Sigmoid colon (tissue), 7 donors: ENCODE results near the gene DDI2. TPM values are rescaled to one million over a fixed set of nuclear protein-coding genes. Genes with fewer than 3 reads are reported as not detected.
A peak's percentile ranks its signal among the peaks of the same experiment; 100 is the strongest.

Experiments
- DNase-seq: peaks from one replicate; pipeline ENCODE4 v3.0.0-alpha.2; 2019
- H3K27ac ChIP-seq, 4 donors: fragments of 200-600 bp; sonication (generic); one replicate each; pipeline ENCODE4 v1.5.1; 2016 to 2019; ENCODE audit warnings: mild to moderate bottlenecking in 1 of 4
- H3K27me3 ChIP-seq, 3 donors: fragments of 200-600 bp; sonication (generic); one replicate each; pipeline ENCODE4 v1.5.1; 2019; ENCODE audit warnings: mild to moderate bottlenecking in 1 of 3
- H3K36me3 ChIP-seq, 4 donors: fragments of 200-600 bp; sonication (generic); one replicate each; pipeline ENCODE4 v1.5.1; 2016 to 2019
- H3K4me1 ChIP-seq, 4 donors: fragments of 200-600 bp; sonication (generic); one replicate each; pipeline ENCODE4 v1.5.1; 2017 to 2019
- H3K4me3 ChIP-seq, 4 donors: fragments of 200-600 bp; sonication (generic); one replicate each; pipeline ENCODE4 v1.5.1; 2017 to 2019; ENCODE audit warnings: mild to moderate bottlenecking in 2 of 4, moderate library complexity in 1 of 4
- H3K9me3 ChIP-seq, 4 donors: fragments of 200-600 bp in 3 of 4; sonication (generic) in 3 of 4; one replicate each; pipeline versions ENCODE4 v1.5.1 to v1.6.1; 2013 to 2019
- CTCF ChIP-seq, 4 experiments: fragments of 450-650 bp in 3 of 4; fragments of 200-600 bp in 1 of 4; IDR thresholded peaks; one replicate each; pipeline ENCODE4 v1.5.1; 2016 to 2019; ENCODE audit warnings: antibody characterized with exemption in 4 of 4, mild to moderate bottlenecking in 3 of 4, moderate library complexity in 2 of 4
- EP300 ChIP-seq, 4 donors: sonication (generic); formaldehyde crosslinking; IDR thresholded peaks; one replicate each; pipeline ENCODE4 v1.6.1; 2017; ENCODE audit warnings: antibody characterized with exemption in 4 of 4
- POLR2A ChIP-seq, 2 donors: fragments of 450-650 bp; IDR thresholded peaks; one replicate each; pipeline ENCODE4 v1.6.1; 2016; ENCODE audit warnings: antibody characterized with exemption in 2 of 2, mild to moderate bottlenecking in 2 of 2, moderate library complexity in 2 of 2
- POLR2AphosphoS5 ChIP-seq, 4 donors: sonication (generic); formaldehyde crosslinking; IDR thresholded peaks; one replicate each; pipeline ENCODE4 v1.6.1; 2017; ENCODE audit warnings: antibody characterized with exemption in 4 of 4
- WGBS, 2 donors: extraction: QIAGEN DNeasy Blood & Tissue Kit; methylation state at CpG; one replicate each; pipeline ENCODE4 v1.1.7; 2013; 5-methylcytosine and 5-hydroxymethylcytosine counted together
- intact Hi-C: fragments of 100-400 bp; cut with DNase I; formaldehyde crosslinking; loops from one replicate; pipeline ENCODE4 v1.15.1; 2023
- polyA plus RNA-seq, 3 donors: library from polyadenylated mRNA; stranded (reverse); fragments of 200-250 nt; gene quantifications; one replicate each; pipeline ENCODE4 v1.2.3, GENCODE V29; 2013
- total RNA-seq, 4 donors: library from RNA; depleted of rRNA; stranded (reverse); fragments of >200 nt; gene quantifications; one replicate each; pipeline ENCODE4 v1.1.0, GENCODE V29; 2016
- donor health status: healthy with polysubstance abuse.
- donor health status: Bipolar disorder and iron deficiency.
- donor health status: healthy.

Gene DDI2
- total and polyA plus RNA-seq, 7 donors: 3.0 to 27.3 (median 13.4) TPM

DNA sequence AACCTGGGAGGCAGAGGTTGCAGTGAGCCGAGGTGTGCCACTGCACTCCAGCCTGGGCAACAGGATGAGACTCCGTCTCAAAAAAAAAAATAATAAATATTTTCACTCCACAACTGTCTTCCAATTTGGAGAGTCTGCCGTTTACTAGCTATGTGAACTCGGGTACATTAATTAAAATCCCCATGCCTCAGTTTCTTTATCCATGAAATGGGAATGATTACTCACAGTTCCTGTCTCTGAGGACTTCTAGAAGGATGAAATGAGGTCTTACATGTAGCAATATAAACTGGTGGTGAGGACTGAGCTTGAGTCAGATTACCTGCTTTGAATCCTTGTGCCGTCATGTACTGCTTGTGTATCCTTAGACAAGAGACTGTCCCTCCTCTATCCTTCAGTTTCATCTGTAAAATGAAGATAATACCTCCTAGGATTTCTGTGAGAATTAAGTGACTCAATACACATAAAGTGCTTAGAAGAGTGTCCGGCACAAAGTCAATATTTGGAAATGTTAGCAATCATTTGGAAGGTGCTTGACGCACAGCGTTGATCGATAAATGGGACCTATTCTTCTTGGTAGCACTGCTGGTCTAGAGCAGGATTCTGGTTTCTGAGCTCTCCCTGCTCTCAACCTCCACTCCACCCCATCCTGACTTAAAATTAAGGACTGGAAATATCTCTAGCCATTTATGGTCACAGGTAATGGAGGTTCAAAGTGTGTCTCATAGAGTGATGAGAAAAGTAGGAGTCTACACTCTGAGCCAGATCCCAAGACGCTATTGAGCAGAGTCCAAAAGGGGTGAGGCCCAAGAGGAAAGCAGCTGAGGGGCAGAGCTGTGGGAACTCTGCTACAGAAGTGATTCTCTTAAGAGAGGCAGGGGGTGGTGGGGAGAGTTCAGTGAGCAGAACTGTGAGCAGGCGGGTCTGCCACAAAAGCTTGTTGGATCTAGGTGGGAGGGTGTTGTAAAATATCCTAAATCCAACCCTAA, 11.6 kb upstream of the DDI2 start:
- Histone ChIP-seq H3K4me3 (no peak overlapping the region), H3K27ac (no peak overlapping the region), H3K4me1 (peaks cover 0 to 22% (median 16%) of the 10 kb centered on the region in 4 donors), H3K27me3 (no peaks in the 10 kb centered on the region), H3K36me3 (no peaks in the 10 kb centered on the region), H3K9me3 (no peaks in the 10 kb centered on the region)
- no peak for TF ChIP-seq POLR2AphosphoS5 (IDR thresholded peaks at IDR 0.05)
- TF ChIP-seq CTCF (IDR thresholded peaks at IDR 0.05): no peak
- no peak for TF ChIP-seq POLR2A (IDR thresholded peaks at IDR 0.05)
- TF ChIP-seq EP300 (IDR thresholded peaks at IDR 0.05): no peak
- intact Hi-C loops: no loop called here
- no peak for DNase-seq
- 87 to 88% methylated on average over 11 of the region's 11 CpGs for WGBS, 2 donors

- H3K27ac ChIP-seq: no peak overlapping the region
- H3K4me1 ChIP-seq: no peaks in the 10 kb centered on the region
- intact Hi-C loops: no loop called here
- WGBS, 2 donors: 92 to 93% methylated on average over 7 of the region's 7 CpGs
- no peak overlapping the region for H3K4me3 ChIP-seq
- no peak for DNase-seq
- no peaks in the 10 kb centered on the region for H3K27me3 ChIP-seq
- TF ChIP-seq POLR2AphosphoS5 (IDR thresholded peaks at IDR 0.05): no peak
- TF ChIP-seq CTCF (IDR thresholded peaks at IDR 0.05): no peak
- no peak for TF ChIP-seq POLR2A (IDR thresholded peaks at IDR 0.05)
- no peak for TF ChIP-seq EP300 (IDR thresholded peaks at IDR 0.05)
- no peaks in the 10 kb centered on the region for H3K36me3 ChIP-seq
- H3K9me3 ChIP-seq: no peaks in the 10 kb centered on the region
These were observed 7.6 kb upstream of the DDI2 start for GRCh38 chr1:15609631-15610030.

- Histone ChIP-seq H3K27ac (no peak overlapping the region), H3K36me3 (no peaks in the 10 kb centered on the region), H3K4me3 (no peak overlapping the region), H3K9me3 (no peaks in the 10 kb centered on the region), H3K4me1 (no peaks in the 10 kb centered on the region), H3K27me3 (no peaks in the 10 kb centered on the region)
- intact Hi-C loops: no loop called here
- TF ChIP-seq CTCF (IDR thresholded peaks at IDR 0.05) (no peak), POLR2AphosphoS5 (IDR thresholded peaks at IDR 0.05) (no peak), POLR2A (IDR thresholded peaks at IDR 0.05) (no peak)
- WGBS, 2 donors: 35 to 60% methylated on average over 4 of the region's 4 CpGs
- no peak for DNase-seq
These were observed 7.1 kb upstream of the DDI2 start for GRCh38 chr1:15610167-15610566.

DNA sequence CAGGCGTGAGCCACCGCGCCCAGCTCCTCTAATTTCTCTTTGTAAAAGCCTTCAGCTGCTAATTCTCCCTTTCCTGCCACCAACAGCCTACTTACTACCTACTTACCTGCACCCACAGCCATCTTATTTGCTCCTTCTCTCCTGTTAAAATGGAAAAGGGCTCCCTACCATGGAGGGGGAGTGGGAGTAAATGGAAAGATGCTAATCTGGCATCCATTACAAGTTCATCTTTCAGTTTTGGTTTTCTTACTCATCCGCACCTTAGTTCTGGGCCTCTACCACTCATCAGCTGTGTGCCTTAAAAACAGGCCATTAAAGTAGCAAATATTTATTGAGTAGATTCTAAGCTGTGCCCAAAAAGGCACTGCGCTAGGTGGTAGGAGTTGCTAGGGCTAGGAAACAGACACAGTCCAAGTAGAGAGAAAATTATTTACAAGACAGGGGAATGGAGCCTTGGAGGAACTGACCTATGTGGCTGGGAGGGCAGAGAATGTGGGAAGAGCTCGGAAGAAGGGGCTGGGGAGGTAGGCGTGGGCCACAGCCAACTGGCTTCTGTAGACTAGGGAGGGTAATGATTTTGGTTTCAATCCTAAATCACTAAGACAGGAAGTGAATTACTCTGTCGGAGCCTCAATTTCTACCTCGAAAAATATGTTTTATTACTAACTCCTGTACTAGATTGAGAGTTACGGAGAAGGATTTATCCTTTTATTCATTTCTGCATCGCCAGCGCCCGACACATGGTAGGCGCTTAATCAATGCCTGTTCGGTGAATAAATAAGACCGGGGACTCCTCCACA, 685 bp upstream of the DDI2 start:
- Histone ChIP-seq H3K9me3 (no peaks in the 10 kb centered on the region), H3K4me1 (peaks cover 0 to 42% (median 38%) of the 10 kb centered on the region in 4 donors), H3K27me3 (no peaks in the 10 kb centered on the region), H3K4me3 (peak overlapping the region; percentile 25 to 99 (median 88)), H3K27ac (peak overlapping the region; percentile 84 to 99 (median 96)), H3K36me3 (peaks cover 0 to 3% (median 0%) of the 10 kb centered on the region in 4 donors)
- TF ChIP-seq POLR2A (IDR thresholded peaks at IDR 0.05): peak in 1 of 2 donors; percentile 67
- TF ChIP-seq EP300 (IDR thresholded peaks at IDR 0.05): no peak
- no peak for TF ChIP-seq CTCF (IDR thresholded peaks at IDR 0.05)
- DNase-seq: peak; percentile 64
- intact Hi-C loops: loop anchor here (2.0 to 5.0 kb wide), 5 partner anchors 14 to 232 kb away; partner anchors contain the start of gene DNAJC16
- 22 to 26% methylated on average over 16 of the region's 16 CpGs for WGBS, 2 donors
